Right lobe of liver (tissue), 6 donors: ENCODE results near the gene MRPL39. TPM values are rescaled to one million over a fixed set of nuclear protein-coding genes. Genes with fewer than 3 reads are reported as not detected.

Experiments
- ATAC-seq, 4 donors: fragments of 200-7000 bp; cut with Tn5 transposase; one replicate each; pipeline ENCODE4 v1.9.1; 2020; ENCODE audit warnings: mild to moderate bottlenecking in 4 of 4, moderate library complexity in 4 of 4
- DNase-seq, 3 donors: peaks; one replicate each; pipeline ENCODE4 v3.0.0-alpha.2; 2020
- H3K27ac ChIP-seq, 3 donors: fragments of 200-600 bp; one replicate each; pipeline ENCODE4 v1.8.0; 2022
- H3K27me3 ChIP-seq, 2 donors: fragments of 200-600 bp; one replicate each; pipeline ENCODE4 v1.8.0; 2022
- H3K36me3 ChIP-seq, 4 donors: fragments of 200-600 bp; sonication (generic) in 1 of 4; one replicate each; pipeline versions ENCODE4 v1.5.1 to v1.8.0; 2017 to 2022; ENCODE audit warnings: control low read depth in 1 of 4
- H3K4me1 ChIP-seq, 4 donors: fragments of 200-600 bp; sonication (generic) in 1 of 4; one replicate each; pipeline versions ENCODE4 v1.5.1 to v1.8.0; 2017 to 2022; ENCODE audit warnings: control low read depth in 1 of 4
- H3K4me3 ChIP-seq, 3 donors: fragments of 200-600 bp; one replicate each; pipeline ENCODE4 v1.8.0; 2022
- H3K9me3 ChIP-seq, 4 donors: fragments of 200-600 bp; sonication (generic) in 1 of 4; one replicate each; pipeline versions ENCODE4 v1.5.1 to v1.8.0; 2017 to 2022; ENCODE audit warnings: control low read depth in 1 of 4
- POLR2A ChIP-seq: fragments of 450-650 bp; IDR thresholded peaks from one replicate; pipeline ENCODE4 v1.6.1; 2017; ENCODE audit warnings: antibody characterized with exemption, mild to moderate bottlenecking
- WGBS: methylation state at CpG from one replicate; pipeline ENCODE4 v1.1.6; 2018; ENCODE audit warnings: low coverage, low lambda C conversion rate; ENCODE audit not compliant: insufficient coverage; ENCODE audit errors: missing lambda C conversion rate; 5-methylcytosine and 5-hydroxymethylcytosine counted together
- intact Hi-C, 2 donors: fragments of 100-400 bp; cut with DNase I; formaldehyde crosslinking; loops; one replicate each; pipeline versions ENCODE4 v1.11.2 to v1.14.1; 2022
- total RNA-seq, 6 experiments: library from RNA; depleted of rRNA in 2 of 6; stranded (reverse); fragments of >200 nt in 2 of 6; fragmentation: NEBNext Ultra II Directional in 3 of 6; extraction: Animal tissue kit (Norgen Biotek cat#: 25700) in 3 of 6; gene quantifications; one replicate each; pipeline versions ENCODE4 v1.1.0 to v1.2.4, GENCODE V29; 2016 to 2023
- TF ChIP-seq, protein P1 (sequence below), 4 donors: fragments of 200-600 bp in 3 of 4; fragments of 450-650 bp in 1 of 4; IDR thresholded peaks; one replicate each; pipeline versions ENCODE4 v1.5.1 to v1.8.0; 2016 to 2022; ENCODE audit warnings: antibody characterized with exemption in 4 of 4, mild to moderate bottlenecking in 2 of 4
- donor health status: DM: no; HTN: yes; CAD: no.
- donor health status: DM: no; HTN: no; CAD: no.
- donor health status: DM: no; HTN: no; CAD: no.
- donor health status: DM: no; HTN: yes; CAD: no.
- donor health status: DM: no; HTN: yes; CAD: no.

The MRPL39 gene
- total RNA-seq, 6 experiments from 2014 or later: 18.4 to 23.8 (median 19.5) TPM

DNA sequence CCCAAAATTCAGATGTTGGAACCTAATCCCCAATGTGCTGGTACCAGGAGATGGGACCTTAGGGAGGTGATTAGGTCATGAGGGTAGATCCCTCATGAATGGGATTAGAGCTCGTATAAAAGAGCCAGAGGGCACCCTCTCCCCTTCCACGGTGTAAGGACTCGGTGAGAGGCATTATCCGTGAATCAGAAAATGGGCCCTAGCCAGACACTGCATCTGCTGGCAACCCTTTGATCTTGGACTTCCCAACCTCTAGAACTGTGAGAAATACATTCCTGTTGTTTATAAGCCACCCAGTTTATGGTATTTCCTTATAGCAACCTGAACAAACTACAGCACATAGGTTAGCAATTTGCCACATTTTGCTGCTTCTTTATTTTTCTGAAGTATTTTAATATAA is 17.2 kb upstream of the MRPL39 start:
- no peak for DNase-seq

GRCh38 chr21:25619198-25619597 is 11.9 kb upstream of the MRPL39 start:
- ATAC-seq (no peak), DNase-seq (no peak)
- H3K27ac ChIP-seq: no peak overlapping the region
- WGBS: 94% methylated on average over 1 of the region's 2 CpGs
- TF ChIP-seq POLR2A: no peak
- TF ChIP-seq, protein P1, sequence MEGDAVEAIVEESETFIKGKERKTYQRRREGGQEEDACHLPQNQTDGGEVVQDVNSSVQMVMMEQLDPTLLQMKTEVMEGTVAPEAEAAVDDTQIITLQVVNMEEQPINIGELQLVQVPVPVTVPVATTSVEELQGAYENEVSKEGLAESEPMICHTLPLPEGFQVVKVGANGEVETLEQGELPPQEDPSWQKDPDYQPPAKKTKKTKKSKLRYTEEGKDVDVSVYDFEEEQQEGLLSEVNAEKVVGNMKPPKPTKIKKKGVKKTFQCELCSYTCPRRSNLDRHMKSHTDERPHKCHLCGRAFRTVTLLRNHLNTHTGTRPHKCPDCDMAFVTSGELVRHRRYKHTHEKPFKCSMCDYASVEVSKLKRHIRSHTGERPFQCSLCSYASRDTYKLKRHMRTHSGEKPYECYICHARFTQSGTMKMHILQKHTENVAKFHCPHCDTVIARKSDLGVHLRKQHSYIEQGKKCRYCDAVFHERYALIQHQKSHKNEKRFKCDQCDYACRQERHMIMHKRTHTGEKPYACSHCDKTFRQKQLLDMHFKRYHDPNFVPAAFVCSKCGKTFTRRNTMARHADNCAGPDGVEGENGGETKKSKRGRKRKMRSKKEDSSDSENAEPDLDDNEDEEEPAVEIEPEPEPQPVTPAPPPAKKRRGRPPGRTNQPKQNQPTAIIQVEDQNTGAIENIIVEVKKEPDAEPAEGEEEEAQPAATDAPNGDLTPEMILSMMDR (IDR thresholded peaks at IDR 0.05): no peak
- intact Hi-C loops: no loop called here
- H3K4me1 ChIP-seq: no peaks in the 10 kb centered on the region
- H3K27me3 ChIP-seq: no peaks in the 10 kb centered on the region
- no peaks in the 10 kb centered on the region for H3K9me3 ChIP-seq
- H3K36me3 ChIP-seq: no peaks in the 10 kb centered on the region
- H3K4me3 ChIP-seq: no peak overlapping the region

More for the DNA sequence above, 17.2 kb upstream of the MRPL39 start:
- Histone ChIP-seq H3K4me1 (no peaks in the 10 kb centered on the region), H3K27ac (no peak overlapping the region), H3K36me3 (no peaks in the 10 kb centered on the region), H3K4me3 (no peak overlapping the region), H3K27me3 (no peaks in the 10 kb centered on the region), H3K9me3 (no peaks in the 10 kb centered on the region)
- ATAC-seq: no peak
- intact Hi-C loops: no loop called here
- TF ChIP-seq POLR2A: no peak
- TF ChIP-seq, protein P1 (IDR thresholded peaks at IDR 0.05): no peak
- WGBS: 90% methylated on average over 4 of the region's 4 CpGs

GRCh38 chr21:25615880-25616279 is 8.6 kb upstream of the MRPL39 start:
- no peak for ATAC-seq
- no peaks in the 10 kb centered on the region for H3K27me3 ChIP-seq
- intact Hi-C loops: no loop called here
- DNase-seq: no peak
- 57% methylated on average over 3 of the region's 3 CpGs for WGBS
- no peak for TF ChIP-seq POLR2A
- TF ChIP-seq, protein P1 (IDR thresholded peaks at IDR 0.05): no peak
- H3K4me3 ChIP-seq: no peak overlapping the region
- H3K36me3 ChIP-seq: no peaks in the 10 kb centered on the region
- H3K27ac ChIP-seq: no peak overlapping the region
- no peaks in the 10 kb centered on the region for H3K9me3 ChIP-seq
- no peaks in the 10 kb centered on the region for H3K4me1 ChIP-seq

GRCh38 chr21:25614441-25614840 is 7.2 kb upstream of the MRPL39 start:
- 89% methylated on average over 1 of the region's 1 CpG for WGBS
- Histone ChIP-seq H3K27ac (no peak overlapping the region), H3K4me3 (no peak overlapping the region), H3K4me1 (no peaks in the 10 kb centered on the region), H3K36me3 (no peaks in the 10 kb centered on the region), H3K9me3 (no peaks in the 10 kb centered on the region), H3K27me3 (no peaks in the 10 kb centered on the region)
- no peak for DNase-seq
- TF ChIP-seq, protein P1 (IDR thresholded peaks at IDR 0.05): no peak
- TF ChIP-seq POLR2A: no peak
- intact Hi-C loops: no loop called here
- ATAC-seq: no peak
